ENCODE measurements around the gene DNAH1. TPM values are rescaled to one million over a fixed set of nuclear protein-coding genes. Genes with fewer than 3 reads are reported as not detected.

DNAH1 gene
- total RNA-seq, 4 donors from 2014 or later = 9.5 to 30.3 (median 14.6) TPM

- TF ChIP-seq CTCF (IDR thresholded peaks at IDR 0.05; ENCODE audit: low read depth) = no peak
Measured at GRCh38 chr3:52327486-52328290, 11.6 kb downstream of the DNAH1 start.

GRCh38 chr3:52328536-52329080, 12.5 kb downstream of the DNAH1 start:
- no peak for TF ChIP-seq CTCF (IDR thresholded peaks at IDR 0.05; ENCODE audit: low read depth)

GRCh38 chr3:52330194-52330805, 14.2 kb downstream of the DNAH1 start:
- TF ChIP-seq CTCF (IDR thresholded peaks at IDR 0.05; ENCODE audit: low read depth) = no peak

- TF ChIP-seq CTCF (IDR thresholded peaks at IDR 0.05; ENCODE audit: low read depth) = no peak
Measured at GRCh38 chr3:52331091-52331490, 15.0 kb downstream of the DNAH1 start.

GRCh38 chr3:52331906-52332305, 15.8 kb downstream of the DNAH1 start:
- TF ChIP-seq CTCF (IDR thresholded peaks at IDR 0.05; ENCODE audit: low read depth) = no peak

GRCh38 chr3:52333869-52334557, 17.9 kb downstream of the DNAH1 start:
- no peak for TF ChIP-seq CTCF (IDR thresholded peaks at IDR 0.05; ENCODE audit: low read depth)

- no peak for TF ChIP-seq CTCF (IDR thresholded peaks at IDR 0.05; ENCODE audit: low read depth)
Measured at GRCh38 chr3:52339612-52340011, 23.5 kb downstream of the DNAH1 start.
